Fibroblast of lung (primary cell): Measurements from ENCODE around the gene TEX29.

Experiments used
- EZH2 ChIP-seq: IDR thresholded peaks from 2 replicates; pipeline ENCODE4 v1.5.1; 2012; ENCODE audit warnings: low read length, control low read depth, mild to moderate bottlenecking; ENCODE audit errors: missing control alignments
- TF ChIP-seq, protein P1 (sequence below), 2 donors: IDR thresholded peaks in 1 of 2; conservative IDR thresholded peaks in 1 of 2; 1 replicate in 1 of 2; 2 replicates in 1 of 2; pipeline ENCODE4 v1.5.1; 2011 to 2012; ENCODE audit warnings: low read length in 2 of 2, control low read depth in 1 of 2, inconsistent platforms in 1 of 2, low read depth in 1 of 2, mild to moderate bottlenecking in 1 of 2

DNA sequence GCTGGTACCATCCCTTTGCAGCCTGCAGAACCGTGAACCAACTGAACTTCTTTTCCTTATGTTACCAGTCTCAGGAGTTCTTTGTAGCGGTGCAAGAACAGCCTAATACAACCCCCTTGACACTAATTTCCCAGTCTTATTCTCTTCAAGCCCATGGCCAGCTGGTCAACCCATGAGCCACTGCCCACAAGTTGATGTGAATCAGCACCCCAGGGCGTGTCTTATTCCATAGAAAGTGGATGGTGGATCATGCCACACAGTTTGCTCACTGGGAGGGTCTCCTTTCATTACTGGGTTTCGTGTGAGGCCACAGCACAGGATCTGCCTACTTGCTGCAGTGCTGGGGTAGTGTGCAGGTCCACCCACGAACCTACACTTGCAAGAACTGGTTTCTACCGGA, 27.0 kb downstream of the TEX29 start:
- TF ChIP-seq, protein P1, sequence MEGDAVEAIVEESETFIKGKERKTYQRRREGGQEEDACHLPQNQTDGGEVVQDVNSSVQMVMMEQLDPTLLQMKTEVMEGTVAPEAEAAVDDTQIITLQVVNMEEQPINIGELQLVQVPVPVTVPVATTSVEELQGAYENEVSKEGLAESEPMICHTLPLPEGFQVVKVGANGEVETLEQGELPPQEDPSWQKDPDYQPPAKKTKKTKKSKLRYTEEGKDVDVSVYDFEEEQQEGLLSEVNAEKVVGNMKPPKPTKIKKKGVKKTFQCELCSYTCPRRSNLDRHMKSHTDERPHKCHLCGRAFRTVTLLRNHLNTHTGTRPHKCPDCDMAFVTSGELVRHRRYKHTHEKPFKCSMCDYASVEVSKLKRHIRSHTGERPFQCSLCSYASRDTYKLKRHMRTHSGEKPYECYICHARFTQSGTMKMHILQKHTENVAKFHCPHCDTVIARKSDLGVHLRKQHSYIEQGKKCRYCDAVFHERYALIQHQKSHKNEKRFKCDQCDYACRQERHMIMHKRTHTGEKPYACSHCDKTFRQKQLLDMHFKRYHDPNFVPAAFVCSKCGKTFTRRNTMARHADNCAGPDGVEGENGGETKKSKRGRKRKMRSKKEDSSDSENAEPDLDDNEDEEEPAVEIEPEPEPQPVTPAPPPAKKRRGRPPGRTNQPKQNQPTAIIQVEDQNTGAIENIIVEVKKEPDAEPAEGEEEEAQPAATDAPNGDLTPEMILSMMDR (conservative IDR thresholded peaks at IDR 0.05 in 1 of 2, IDR thresholded peaks at IDR 0.05 in 1 of 2; ENCODE audit: low read depth in 1 of 2, low read length in 2 of 2): no peak
- TF ChIP-seq EZH2: no peak
